IMR-90 (cell line): ENCODE measurements around the gene KEAP1. TPM values are rescaled to one million over a fixed set of nuclear protein-coding genes. Genes with fewer than 3 reads are reported as not detected.
A peak's percentile ranks its signal among the peaks of the same experiment; 100 is the strongest.

Source experiments
- ATAC-seq: fragments of 200-7000 bp; cut with Tn5 transposase; 2 replicates; pipeline ENCODE4 v1.9.1; 2020; ENCODE audit warnings: low read depth, mild to moderate bottlenecking, moderate library complexity
- BruUV-seq: library from RNA; stranded (reverse); fragments of 400-500 nt; replicated peaks from 2 replicates; lab custom pipeline; 2021; lab: Mats Ljungman, UMichigan
- CTCF ChIA-PET: fragments of 300-600 bp; formaldehyde crosslinking; extraction: SDS; loops from one replicate; lab custom pipeline; 2021; ENCODE audit warnings: antibody characterized with exemption; lab: Yijun Ruan, JAX
- POLR2A ChIA-PET: fragments of 300-600 bp; sonication (Branson Sonifier 250); formaldehyde crosslinking; loops from one replicate; lab custom pipeline; 2022; ENCODE audit warnings: antibody characterized with exemption; ENCODE audit not compliant: unreplicated experiment; lab: Charles Lee
- DNase-seq: peaks from one replicate; pipeline ENCODE4 v3.0.0; 2013
- H2AFZ ChIP-seq: replicated peaks from 2 replicates; pipeline ENCODE3; 2013; ENCODE audit warnings: low read length, mild to moderate bottlenecking; ENCODE audit not compliant: poor library complexity
- H2AK5ac ChIP-seq: 2 replicates; pipeline ENCODE4 v1.6.1; 2013; ENCODE audit warnings: low read depth, low read length, inconsistent platforms
- H2AK9ac ChIP-seq: replicated peaks from 2 replicates; pipeline ENCODE3; 2013; ENCODE audit warnings: mild to moderate bottlenecking, low read depth, low read length, moderate library complexity; ENCODE audit not compliant: poor library complexity
- H2BK120ac ChIP-seq: 2 replicates; pipeline ENCODE4 v1.6.1; 2013; ENCODE audit warnings: low read depth, low read length, inconsistent platforms
- H2BK15ac ChIP-seq: 3 replicates; pipeline ENCODE4 v1.6.1; 2013; ENCODE audit warnings: low read depth, low read length, inconsistent platforms
- H2BK20ac ChIP-seq: 2 replicates; pipeline ENCODE4 v1.6.1; 2013; ENCODE audit warnings: low read depth, mild to moderate bottlenecking, inconsistent platforms, low read length, moderate library complexity
- H2BK5ac ChIP-seq: 2 replicates; pipeline ENCODE4 v1.6.1; 2013; ENCODE audit warnings: mild to moderate bottlenecking, low read depth, low read length, inconsistent platforms; ENCODE audit not compliant: poor library complexity, severe bottlenecking
- H3K14ac ChIP-seq: replicated peaks from 2 replicates; pipeline ENCODE4 v1.6.1; 2013; ENCODE audit warnings: low read depth, low read length, inconsistent platforms
- H3K18ac ChIP-seq: 2 replicates; pipeline ENCODE4 v1.6.1; 2013; ENCODE audit warnings: low read depth, low read length, control low read depth
- H3K23ac ChIP-seq: 2 replicates; pipeline ENCODE4 v1.6.1; 2013; ENCODE audit warnings: low read depth, low read length, inconsistent platforms
- H3K27ac ChIP-seq: 2 replicates; pipeline ENCODE4 v1.5.1; 2013; ENCODE audit warnings: mild to moderate bottlenecking, control low read depth, low read length; ENCODE audit not compliant: insufficient read depth
- H3K27me3 ChIP-seq: 2 replicates; pipeline ENCODE4 v1.6.1; 2013; ENCODE audit warnings: low read length; ENCODE audit not compliant: control insufficient read depth, insufficient read depth
- H3K36me3 ChIP-seq: 2 replicates; pipeline ENCODE4 v1.6.1; 2013; ENCODE audit warnings: low read length, mixed read lengths; ENCODE audit not compliant: control insufficient read depth, insufficient read depth
- H3K4ac ChIP-seq: 2 replicates; pipeline ENCODE4 v1.6.1; 2013; ENCODE audit warnings: low read depth, low read length, inconsistent platforms
- H3K4me1 ChIP-seq: 2 replicates; pipeline ENCODE4 v1.6.1; 2013; ENCODE audit warnings: low read length, mixed read lengths; ENCODE audit not compliant: control insufficient read depth, insufficient read depth
- H3K4me2 ChIP-seq: 2 replicates; pipeline ENCODE4 v1.6.1; 2013; ENCODE audit warnings: low read depth, mild to moderate bottlenecking, control low read depth, low read length, moderate library complexity
- H3K4me3 ChIP-seq: 2 replicates; pipeline ENCODE4 v1.5.1; 2013; ENCODE audit warnings: low read depth, mild to moderate bottlenecking, control low read depth, low read length, moderate library complexity; ENCODE audit not compliant: insufficient read depth
- H3K56ac ChIP-seq: 2 replicates; pipeline ENCODE4 v1.6.1; 2013; ENCODE audit warnings: low read length, inconsistent platforms; ENCODE audit not compliant: insufficient read depth; ENCODE audit errors: extremely low read depth
- H3K79me1 ChIP-seq, 2 experiments: 2 replicates each; pipeline ENCODE4 v1.6.1; 2013; ENCODE audit warnings: low read length in 2 of 2, inconsistent platforms in 1 of 2, low read depth in 1 of 2
- H3K9ac ChIP-seq: 2 replicates; pipeline ENCODE4 v1.6.1; 2013; ENCODE audit warnings: low read depth, low read length, control low read depth
- H3K9me1 ChIP-seq: 2 replicates; pipeline ENCODE4 v1.6.1; 2013; ENCODE audit warnings: low read length, inconsistent platforms; ENCODE audit not compliant: insufficient read depth
- H3K9me3 ChIP-seq: 2 replicates; pipeline ENCODE4 v1.6.1; 2013; ENCODE audit warnings: low read length; ENCODE audit not compliant: control insufficient read depth, insufficient read depth
- H4K20me1 ChIP-seq: 2 replicates; pipeline ENCODE4 v1.6.1; 2013; ENCODE audit warnings: low read length, inconsistent platforms; ENCODE audit not compliant: insufficient read depth
- H4K5ac ChIP-seq: 2 replicates; pipeline ENCODE4 v1.6.1; 2013; ENCODE audit warnings: mild to moderate bottlenecking, low read depth, low read length, control low read depth
- H4K8ac ChIP-seq, 2 experiments: 2 replicates each; pipeline ENCODE4 v1.6.1; 2013; ENCODE audit warnings: low read depth in 2 of 2, low read length in 2 of 2, control low read depth in 1 of 2, inconsistent platforms in 1 of 2
- H4K91ac ChIP-seq: 2 replicates; pipeline ENCODE4 v1.6.1; 2013; ENCODE audit warnings: low read depth, low read length, inconsistent platforms; ENCODE audit not compliant: insufficient read depth
- BHLHE40 ChIP-seq: fragments of 150-350 bp; IDR thresholded peaks from 2 replicates; pipeline ENCODE4 v1.6.1; 2016; ENCODE audit warnings: mild to moderate bottlenecking, low read depth, low read length
- CEBPB ChIP-seq: IDR thresholded peaks from 2 replicates; pipeline ENCODE4 v1.6.1; 2012; ENCODE audit warnings: low read depth, low read length, improper control_type of control experiment
- CTCF ChIP-seq: conservative IDR thresholded peaks from 2 replicates; pipeline ENCODE4 v1.5.1; 2012; ENCODE audit warnings: mild to moderate bottlenecking, low read depth, low read length, improper control_type of control experiment
- ELK1 ChIP-seq: fragments of 150-350 bp; IDR thresholded peaks from 2 replicates; pipeline ENCODE4 v1.6.1; 2016; ENCODE audit warnings: low read depth, mild to moderate bottlenecking, low read length, moderate library complexity, borderline replicate concordance
- FOS ChIP-seq: fragments of 150-350 bp; IDR thresholded peaks from 2 replicates; pipeline ENCODE4 v1.6.1; 2016; ENCODE audit warnings: low read depth, low read length
- MAFK ChIP-seq: IDR thresholded peaks from 2 replicates; pipeline ENCODE4 v1.6.1; 2012; ENCODE audit warnings: low read depth, low read length, improper control_type of control experiment
- MAZ ChIP-seq: IDR thresholded peaks from 2 replicates; pipeline ENCODE4 v1.6.1; 2012; ENCODE audit warnings: low read depth, mild to moderate bottlenecking, low read length, improper control_type of control experiment, moderate library complexity, borderline replicate concordance
- MXI1 ChIP-seq: IDR thresholded peaks from 2 replicates; pipeline ENCODE4 v1.6.1; 2012; ENCODE audit warnings: low read depth, mild to moderate bottlenecking, low read length, moderate library complexity, borderline replicate concordance
- NFE2L2 ChIP-seq: fragments of 150-350 bp; IDR thresholded peaks from 2 replicates; pipeline ENCODE4 v1.6.1; 2016; ENCODE audit warnings: low read depth, mild to moderate bottlenecking, low read length
- POLR2A ChIP-seq: IDR thresholded peaks from 2 replicates; pipeline ENCODE4 v1.6.1; 2012; ENCODE audit warnings: mild to moderate bottlenecking, low read depth, low read length
- RAD21 ChIP-seq: IDR thresholded peaks from 2 replicates; pipeline ENCODE4 v1.6.1; 2012; ENCODE audit warnings: low read length, improper control_type of control experiment
- RCOR1 ChIP-seq: IDR thresholded peaks from 2 replicates; pipeline ENCODE4 v1.6.1; 2012; ENCODE audit warnings: mild to moderate bottlenecking, low read length, improper control_type of control experiment; ENCODE audit not compliant: insufficient replicate concordance
- RFX5 ChIP-seq: IDR thresholded peaks from 2 replicates; pipeline ENCODE4 v1.8.0; 2012; ENCODE audit warnings: low read depth, mild to moderate bottlenecking, low read length, moderate library complexity
- SMC3 ChIP-seq: fragments of 150-350 bp; IDR thresholded peaks from 2 replicates; pipeline ENCODE4 v1.6.1; 2016; ENCODE audit warnings: low read depth, mild to moderate bottlenecking, antibody characterized with exemption, low read length, moderate library complexity
- USF2 ChIP-seq: fragments of 150-350 bp; IDR thresholded peaks from 2 replicates; pipeline ENCODE4 v1.6.1; 2017; ENCODE audit warnings: mild to moderate bottlenecking, antibody characterized with exemption, low read length, low read depth
- WGBS, 2 experiments: methylation state at CpG; one replicate each; pipeline versions ENCODE4 v1.1.5 to v1.1.7; 2013; ENCODE audit warnings: missing lambda C conversion rate in 2 of 2; ENCODE audit not compliant: insufficient read length in 1 of 2; ENCODE audit errors: extremely low coverage in 2 of 2; 5-methylcytosine and 5-hydroxymethylcytosine counted together
- dilution Hi-C: fragments of 300-500 bp; cut with HindIII; formaldehyde crosslinking; loops from one replicate; pipeline ENCODE4 v1.14.3; 2018; ENCODE audit warnings: low sequenced_read_pairs; ENCODE audit not compliant: unreplicated experiment
- in situ Hi-C: fragments of 300-500 bp; cut with MboI; formaldehyde crosslinking; loops from 3 replicates; pipeline ENCODE4 v1.14.3; 2019; ENCODE audit warnings: low sequenced_read_pairs, inconsistent platforms, mixed read lengths
- intact Hi-C: fragments of 100-400 bp; cut with micrococcal nuclease; formaldehyde crosslinking; loops from 2 replicates; pipeline ENCODE4 v1.10.0; 2022
- polyA plus RNA-seq, 3 experiments: library from polyadenylated mRNA; depleted of rRNA; stranded (reverse); fragments of >200 nt; gene quantifications; 2 replicates each; pipeline ENCODE4 v1.2.3, GENCODE V29; 2012; ENCODE audit warnings: low replicate concordance in 1 of 3
- total RNA-seq: library from RNA; depleted of rRNA; stranded (reverse); fragments of >200 nt; gene quantifications from 2 replicates; pipeline ENCODE4 v1.2.3, GENCODE V29; 2012

KEAP1 gene
- total and polyA plus RNA-seq, 2 of the 4 experiments (the other 2 are of a cell fraction): 63.4 to 81.6 TPM

GRCh38 chr19:10502524-10503001 lies 593 bp downstream of the KEAP1 start:
- Histone ChIP-seq H3K9me3 (no peaks in the 10 kb centered on the region), H3K4me2 (peak overlapping the region; percentile 91), H2BK20ac (no peak overlapping the region), H2BK5ac (peak overlapping the region; percentile 94), H2BK15ac (peak overlapping the region; percentile 45; the same call in 1 of the 3 replicates), H4K91ac (peak overlapping the region; percentile 97), H4K20me1 (peaks cover 7% of the 10 kb centered on the region), H3K27ac (peak overlapping the region; percentile 97), H3K9me1 (peaks cover 13% of the 10 kb centered on the region), H3K4me3 (peak overlapping the region; percentile 77), H3K4me1 (peaks cover 3% of the 10 kb centered on the region; the same call in 1 of the 2 replicates), H4K5ac (peak overlapping the region; percentile 96), H3K56ac (peak overlapping the region; percentile 87), H3K9ac (peak overlapping the region; percentile 96), H2AK9ac (peak overlapping the region; percentile 97), H3K23ac (peak overlapping the region; percentile 95; the same call in 1 of the 2 replicates), H4K8ac (peak overlapping the region; percentile 77 to 97), H3K14ac (peak overlapping the region; percentile 98), H2BK120ac (peak overlapping the region; percentile 71), H2AFZ (peak overlapping the region; percentile 86), H3K18ac (peak overlapping the region; percentile 91; the same call in 1 of the 2 replicates), H2AK5ac (peak overlapping the region; percentile 100), H3K79me1 (peaks cover 19 to 40% of the 10 kb centered on the region in 2 experiments), H3K36me3 (peaks cover 15% of the 10 kb centered on the region), H3K27me3 (no peaks in the 10 kb centered on the region), H3K4ac (peak overlapping the region; percentile 95)
- intact Hi-C loops: loop anchor here (2.0 kb wide), 1 partner anchor 64 kb away; the partner anchor contains the start of gene KRI1
- dilution Hi-C loops: no loop called here
- no TSS peak for BruUV-seq
- peak; percentile 96 for ATAC-seq
- peak; percentile 85 for DNase-seq
- ChIA-PET CTCF (no interaction called here), POLR2A (no interaction called here)
- WGBS, 2 experiments: 0% methylated on average over 19 of the region's 65 CpGs; no CpG with 5 or more reads in 1 of the 2 experiments
- in situ Hi-C loops: no loop called here
- TF ChIP-seq USF2 (no peak), BHLHE40 (no peak), RAD21 (0 out of 2 replicates have a peak, but pooled peaks have one; percentile 3), MXI1 (peak; percentile 46; the same call in 1 of the 2 replicates), MAZ (peak; percentile 81; the same call in 1 of the 2 replicates), POLR2A (peak; percentile 95), NFE2L2 (peak; percentile 99), CTCF (peak; percentile 23; the same call in 1 of the 2 replicates), FOS (peak; percentile 57), RCOR1 (no peak), MAFK (peak; percentile 69), CEBPB (no peak), ELK1 (no peak), RFX5 (no peak), SMC3 (no peak)
